Measurements from ENCODE around the gene CEBPA.

- TF ChIP-seq CTCF (IDR thresholded peaks at IDR 0.05; ENCODE audit: low read depth, low read length) (no peak), EZH2phosphoT487 (IDR thresholded peaks at IDR 0.05; ENCODE audit: low read depth) (no peak)
Measured at GRCh38 chr19:33301144-33301899, 1.0 kb downstream of the CEBPA start.
